GM06990 (cell line): ENCODE measurements around the gene MYG1.

Experiments
- DNase-seq: peaks from one replicate; pipeline ENCODE4 v3.0.0-alpha.2; 2011; ENCODE audit not compliant: insufficient read length; ENCODE audit errors: extremely low read depth
- H3K27me3 ChIP-seq: replicated peaks from 2 replicates; pipeline ENCODE4 v1.6.0; 2011; ENCODE audit warnings: low read length; ENCODE audit not compliant: control insufficient read depth, insufficient read depth
- H3K36me3 ChIP-seq: 2 replicates; pipeline ENCODE4 v1.5.1; 2011; ENCODE audit warnings: low read length; ENCODE audit not compliant: control insufficient read depth, insufficient read depth
- H3K4me3 ChIP-seq: replicated peaks from 2 replicates; pipeline ENCODE4 v1.5.1; 2011; ENCODE audit warnings: low read depth, mild to moderate bottlenecking, control low read depth, low read length
- TF ChIP-seq, protein P1 (sequence below): IDR thresholded peaks from 2 replicates; pipeline ENCODE4 v1.5.1; 2011; ENCODE audit warnings: low read length, control low read depth, mild to moderate bottlenecking, inconsistent platforms; ENCODE audit not compliant: insufficient read depth, poor library complexity, severe bottlenecking

Gene MYG1

GRCh38 chr12:53255996-53256395, 43.5 kb upstream of the MYG1 start:
- no peaks in the 10 kb centered on the region for H3K27me3 ChIP-seq
- H3K36me3 ChIP-seq: no peaks in the 10 kb centered on the region
- DNase-seq: no peak
- no peak overlapping the region for H3K4me3 ChIP-seq
- TF ChIP-seq, protein P1, sequence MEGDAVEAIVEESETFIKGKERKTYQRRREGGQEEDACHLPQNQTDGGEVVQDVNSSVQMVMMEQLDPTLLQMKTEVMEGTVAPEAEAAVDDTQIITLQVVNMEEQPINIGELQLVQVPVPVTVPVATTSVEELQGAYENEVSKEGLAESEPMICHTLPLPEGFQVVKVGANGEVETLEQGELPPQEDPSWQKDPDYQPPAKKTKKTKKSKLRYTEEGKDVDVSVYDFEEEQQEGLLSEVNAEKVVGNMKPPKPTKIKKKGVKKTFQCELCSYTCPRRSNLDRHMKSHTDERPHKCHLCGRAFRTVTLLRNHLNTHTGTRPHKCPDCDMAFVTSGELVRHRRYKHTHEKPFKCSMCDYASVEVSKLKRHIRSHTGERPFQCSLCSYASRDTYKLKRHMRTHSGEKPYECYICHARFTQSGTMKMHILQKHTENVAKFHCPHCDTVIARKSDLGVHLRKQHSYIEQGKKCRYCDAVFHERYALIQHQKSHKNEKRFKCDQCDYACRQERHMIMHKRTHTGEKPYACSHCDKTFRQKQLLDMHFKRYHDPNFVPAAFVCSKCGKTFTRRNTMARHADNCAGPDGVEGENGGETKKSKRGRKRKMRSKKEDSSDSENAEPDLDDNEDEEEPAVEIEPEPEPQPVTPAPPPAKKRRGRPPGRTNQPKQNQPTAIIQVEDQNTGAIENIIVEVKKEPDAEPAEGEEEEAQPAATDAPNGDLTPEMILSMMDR: no peak

- no peak for DNase-seq
- no peaks in the 10 kb centered on the region for H3K36me3 ChIP-seq
- H3K27me3 ChIP-seq: no peaks in the 10 kb centered on the region
- TF ChIP-seq, protein P1: no peak
- H3K4me3 ChIP-seq: no peak overlapping the region
Measured at GRCh38 chr12:53258541-53259539, 40.7 kb upstream of the MYG1 start.

GRCh38 chr12:53259891-53260290, 39.6 kb upstream of the MYG1 start:
- no peaks in the 10 kb centered on the region for H3K36me3 ChIP-seq
- H3K4me3 ChIP-seq: no peak overlapping the region
- no peak for DNase-seq
- TF ChIP-seq, protein P1: no peak
- no peaks in the 10 kb centered on the region for H3K27me3 ChIP-seq

- TF ChIP-seq, protein P1: no peak
- H3K27me3 ChIP-seq: no peaks in the 10 kb centered on the region
- H3K4me3 ChIP-seq: no peak overlapping the region
- peaks cover 10% of the 10 kb centered on the region for H3K36me3 ChIP-seq
- no peak for DNase-seq
Measured at GRCh38 chr12:53265783-53266182, 33.7 kb upstream of the MYG1 start.

DNA sequence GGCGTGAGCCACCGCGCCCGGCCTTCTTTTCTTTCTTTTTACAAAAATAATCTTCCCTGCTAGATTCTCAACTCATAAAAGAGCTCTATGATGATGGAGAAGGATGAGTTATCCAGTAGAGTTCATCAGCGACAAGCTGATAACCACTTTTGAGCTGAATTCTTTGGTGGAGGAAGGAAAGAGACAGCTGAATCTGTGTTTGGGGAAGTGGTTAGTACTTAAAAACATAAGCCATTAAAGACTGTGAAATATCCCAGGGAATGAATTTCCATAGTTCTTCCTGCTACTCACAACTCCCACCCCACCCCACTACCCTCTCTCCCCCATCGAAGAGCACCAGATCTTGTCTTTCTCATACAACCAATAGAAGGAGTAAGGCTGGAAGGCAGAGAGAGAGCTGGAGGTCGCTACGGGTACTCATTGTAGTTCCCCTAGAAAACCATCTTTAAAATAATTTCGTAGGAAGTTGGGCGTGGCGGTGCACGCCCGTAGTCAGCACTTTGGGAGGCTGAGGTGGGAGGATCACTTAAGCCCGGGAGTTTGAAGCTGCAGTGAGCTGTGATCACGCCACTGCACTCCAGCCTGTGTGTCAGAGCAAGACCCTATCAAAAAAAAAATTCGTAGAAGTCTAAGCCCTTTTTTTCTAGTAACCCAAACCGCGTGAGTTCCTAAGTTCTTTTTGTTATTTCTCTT, 32.0 kb upstream of the MYG1 start:
- TF ChIP-seq, protein P1: no peak
- DNase-seq: no peak
- no peaks in the 10 kb centered on the region for H3K27me3 ChIP-seq

More for the DNA sequence above, 32.0 kb upstream of the MYG1 start:
- H3K36me3 ChIP-seq: peaks cover 12% of the 10 kb centered on the region
- H3K4me3 ChIP-seq: peak overlapping the region; percentile 73
